Hair follicle dermal papilla cell (primary cell): ENCODE data around the gene DOC2A. TPM values are rescaled to one million over a fixed set of nuclear protein-coding genes. Genes with fewer than 3 reads are reported as not detected.

Source experiments
- total RNA-seq: library from RNA; depleted of rRNA; stranded (reverse); fragments of >200 nt; gene quantifications from 2 replicates; pipeline ENCODE4 v1.2.3, GENCODE V29; 2012

DOC2A gene
- not detected in 2 replicates for total RNA-seq

DNA sequence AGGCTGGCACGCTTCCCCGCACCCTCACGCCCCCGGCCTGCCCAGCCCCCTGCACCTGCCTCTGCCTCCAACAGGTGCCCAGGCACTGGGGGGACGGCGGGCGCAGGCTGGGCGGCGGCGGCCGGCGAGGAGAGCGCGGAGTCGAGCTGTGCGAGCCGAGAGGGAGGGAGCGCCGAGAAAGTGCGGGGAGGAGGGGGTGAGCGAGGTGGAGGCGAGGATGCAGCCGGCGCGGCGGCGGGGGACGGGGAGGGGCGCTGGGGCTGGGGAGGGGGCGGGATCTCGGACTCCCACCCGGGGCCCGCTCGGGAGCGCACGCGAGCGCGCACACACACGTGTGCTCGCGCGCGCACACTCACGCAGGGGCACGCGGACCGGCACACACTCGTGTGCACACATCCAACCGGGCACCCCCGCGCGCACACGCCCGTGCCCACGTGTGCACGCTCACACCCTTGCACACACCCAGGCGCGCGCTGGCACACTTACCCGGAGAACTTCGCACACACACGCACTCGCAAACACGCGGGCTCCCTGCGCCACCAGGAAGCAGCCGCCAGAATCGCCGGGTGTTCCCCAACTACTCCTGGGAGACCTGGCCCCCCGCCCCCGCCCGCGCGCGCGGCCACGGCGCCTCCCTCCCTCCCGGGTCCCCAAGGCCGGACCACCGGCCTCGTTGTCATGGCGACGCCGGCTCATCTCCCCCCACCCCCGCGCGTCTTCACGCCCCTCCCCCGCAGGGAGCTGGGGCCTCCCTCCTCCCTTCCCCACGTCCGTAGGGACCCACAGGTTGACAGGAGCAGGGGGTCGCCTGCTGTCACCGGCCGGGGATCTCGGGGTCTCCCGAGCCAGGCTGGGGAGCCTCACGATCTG, at the start of gene DOC2A:
Gene DOC2A, minus strand, starts transcription at position 184 of the 870 bp plus-strand sequence. CDS start 805 bp downstream, outside the sequence.

DNA sequence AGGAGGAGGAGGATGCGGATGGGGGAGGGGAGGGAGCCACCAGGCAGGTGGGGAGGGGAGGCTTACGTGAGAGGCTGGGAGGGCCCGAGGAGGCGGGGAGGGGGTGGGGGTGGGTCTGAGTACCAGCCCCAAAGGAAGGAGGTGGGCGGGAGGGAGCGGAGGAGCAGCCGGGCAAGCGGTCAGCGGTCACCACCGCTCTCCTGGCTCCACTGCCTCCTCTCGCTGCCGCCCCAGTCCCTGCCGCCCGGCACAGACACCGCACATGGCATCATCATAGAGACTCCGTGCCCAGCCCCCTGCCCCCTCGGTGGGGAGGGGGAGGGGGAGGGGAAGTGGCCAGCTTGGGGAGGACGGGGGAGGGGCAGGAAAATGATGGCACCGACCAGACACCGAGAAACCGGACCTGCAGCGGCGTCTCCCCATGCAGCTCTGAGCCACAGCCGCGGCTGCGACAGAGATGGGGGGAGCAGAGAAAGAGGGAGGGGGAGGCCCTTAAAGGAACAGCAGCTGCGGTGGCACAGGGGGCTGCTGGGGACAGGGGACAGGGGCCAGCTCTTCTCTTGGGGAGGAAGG, 20.1 kb upstream of the DOC2A start, which contains the start of gene TLCD3B:
Gene TLCD3B, minus strand, starts transcription at position 431 of the 573 bp plus-strand sequence. CDS start 744 bp downstream, outside the sequence.

DNA sequence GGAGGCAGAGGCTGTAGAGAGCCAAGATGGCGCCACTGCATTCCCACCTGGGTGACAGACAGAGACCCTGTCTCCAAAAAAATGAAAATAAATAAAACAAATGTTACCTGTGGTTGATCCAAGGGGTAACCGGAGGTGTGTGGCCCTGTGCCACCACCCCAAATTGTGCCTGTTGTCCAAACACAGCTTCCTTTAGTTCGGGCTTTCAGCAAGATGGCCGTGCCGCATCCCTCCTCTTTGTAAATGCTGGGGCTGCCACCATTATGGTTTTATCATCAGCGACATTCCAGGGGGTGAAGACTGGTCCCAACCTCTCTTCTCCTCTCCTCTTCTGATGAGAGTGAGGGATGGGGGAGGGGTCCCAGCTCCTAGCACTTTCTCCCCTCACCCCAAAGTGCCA, 12.1 kb upstream of the DOC2A start, which contains the start of gene C16orf92:
Gene C16orf92, plus strand, starts transcription at position 312 of the 400 bp plus-strand sequence. CDS start 143 bp downstream, outside the sequence.

DNA sequence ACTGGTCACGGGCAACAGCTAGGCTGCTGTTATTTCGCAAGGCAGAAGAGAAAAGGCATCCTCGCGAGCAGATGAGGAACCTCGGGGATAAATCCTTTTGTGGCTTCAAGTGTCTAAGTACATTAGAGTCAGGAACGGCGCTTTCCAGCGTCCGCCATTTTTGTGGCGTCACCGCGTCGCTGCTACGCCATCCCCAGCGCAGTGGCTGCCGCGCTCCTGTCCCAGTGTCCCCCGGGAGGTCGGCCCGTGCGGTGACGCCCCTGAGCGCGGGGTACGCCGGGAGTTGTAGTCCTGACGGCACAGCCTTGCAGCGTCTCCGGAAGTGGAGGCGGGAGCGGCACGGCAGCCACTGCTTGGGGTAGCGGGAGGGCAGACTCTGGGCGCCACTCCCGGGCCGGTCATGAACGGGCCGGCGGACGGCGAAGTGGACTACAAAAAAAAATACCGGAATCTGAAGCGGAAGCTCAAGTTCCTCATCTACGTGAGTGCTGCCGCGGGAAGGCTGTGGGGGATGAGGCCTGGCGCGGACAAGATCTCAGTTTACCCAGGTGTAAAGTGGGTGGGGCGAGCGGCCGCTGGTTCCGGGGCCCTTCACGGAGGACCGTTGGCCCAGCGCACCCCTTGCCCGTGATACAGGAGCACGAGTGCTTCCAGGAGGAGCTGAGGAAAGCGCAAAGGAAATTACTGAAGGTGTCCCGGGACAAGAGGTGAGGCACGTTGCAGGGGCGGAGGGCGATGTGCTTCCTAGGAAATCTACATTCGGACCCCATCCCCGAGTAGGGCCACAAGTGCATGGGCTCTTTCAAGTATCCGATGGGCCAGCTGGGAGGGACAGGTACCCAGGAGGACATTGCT, 14.7 kb downstream of the DOC2A start, which contains the start of gene INO80E:
Gene INO80E, plus strand, starts transcription at position 331 of the 855 bp plus-strand sequence. Its CDS starts 70 bp downstream, at position 401.

DNA sequence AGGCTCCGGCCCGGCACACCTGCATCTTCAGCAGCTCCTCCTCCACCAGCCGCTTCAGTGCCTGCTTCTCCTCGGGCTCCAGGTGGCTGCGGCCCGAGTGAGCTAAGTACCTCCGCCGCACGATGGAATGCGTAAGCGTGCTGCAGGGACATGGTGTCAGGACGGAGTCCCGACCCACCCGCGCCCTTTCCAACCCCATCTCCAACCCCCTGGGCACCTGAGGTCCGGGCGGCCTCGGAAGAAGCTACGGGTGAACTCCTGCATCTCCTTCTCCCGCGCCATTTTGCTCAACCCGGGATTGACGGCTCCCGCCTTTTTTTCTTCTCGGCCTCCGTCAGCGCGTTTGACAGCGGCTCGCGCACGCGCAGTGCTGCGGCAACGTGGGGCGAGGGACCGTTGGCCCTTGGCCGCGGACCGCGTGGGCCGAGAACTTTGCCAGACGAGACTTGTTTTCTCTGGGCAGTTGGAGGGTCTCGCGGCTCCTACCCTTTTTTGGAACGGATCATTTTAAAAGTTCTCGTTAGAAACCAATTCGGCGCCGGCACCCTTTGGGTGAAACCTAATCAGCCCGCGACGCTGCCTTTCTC, 15.4 kb downstream of the DOC2A start, which contains the start of gene HIRIP3:
Gene HIRIP3, minus strand, starts transcription at position 294 of the 587 bp plus-strand sequence. Its CDS starts 12 bp downstream, at position 282.

DNA sequence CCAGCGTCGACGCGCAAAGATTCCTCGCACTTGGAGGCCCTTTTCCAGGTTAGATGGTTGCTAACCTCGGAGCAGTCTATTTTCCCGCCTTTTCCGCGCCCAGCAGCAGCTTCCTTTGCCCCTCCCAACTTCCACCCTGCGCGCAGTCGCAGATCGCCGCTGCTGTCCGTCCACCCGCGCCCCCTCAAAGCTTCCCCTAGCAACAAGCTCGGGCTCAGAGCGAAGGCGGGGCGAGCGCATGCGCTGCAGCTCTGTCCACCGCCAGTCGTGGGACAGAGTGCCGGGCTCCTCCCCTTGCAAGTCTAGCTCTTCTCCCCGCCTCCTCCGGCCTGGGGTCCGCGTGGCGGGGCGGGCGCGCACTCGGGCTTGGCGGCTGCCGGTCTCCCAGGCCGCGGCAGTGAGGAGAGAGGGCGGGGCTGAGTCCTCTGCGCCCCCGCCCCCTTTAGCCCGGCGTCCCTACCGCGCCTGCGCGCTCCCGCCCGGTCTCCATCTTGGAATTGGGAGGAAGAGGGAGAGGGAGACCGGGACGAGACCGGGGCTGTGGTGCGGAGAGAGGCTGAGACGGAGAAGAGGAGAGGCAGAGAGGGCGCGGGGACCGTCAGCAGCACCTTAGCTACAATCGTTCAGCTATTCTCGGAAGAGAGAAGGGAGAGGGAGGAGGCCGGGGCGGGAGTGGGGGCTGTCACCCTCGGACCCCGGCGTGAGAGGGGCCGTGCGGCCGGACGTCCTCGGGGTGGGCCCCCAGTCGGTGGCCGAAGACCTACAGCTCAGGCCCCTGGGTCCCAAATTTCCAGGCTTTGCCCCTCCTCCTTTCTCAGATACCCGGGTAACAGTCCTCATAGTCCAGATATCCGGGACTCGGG, 37.2 kb downstream of the DOC2A start, which contains the start of gene TAOK2:
Gene TAOK2, plus strand, starts transcription at position 485 of the 863 bp plus-strand sequence. CDS start 3,905 bp downstream, outside the sequence.

DNA sequence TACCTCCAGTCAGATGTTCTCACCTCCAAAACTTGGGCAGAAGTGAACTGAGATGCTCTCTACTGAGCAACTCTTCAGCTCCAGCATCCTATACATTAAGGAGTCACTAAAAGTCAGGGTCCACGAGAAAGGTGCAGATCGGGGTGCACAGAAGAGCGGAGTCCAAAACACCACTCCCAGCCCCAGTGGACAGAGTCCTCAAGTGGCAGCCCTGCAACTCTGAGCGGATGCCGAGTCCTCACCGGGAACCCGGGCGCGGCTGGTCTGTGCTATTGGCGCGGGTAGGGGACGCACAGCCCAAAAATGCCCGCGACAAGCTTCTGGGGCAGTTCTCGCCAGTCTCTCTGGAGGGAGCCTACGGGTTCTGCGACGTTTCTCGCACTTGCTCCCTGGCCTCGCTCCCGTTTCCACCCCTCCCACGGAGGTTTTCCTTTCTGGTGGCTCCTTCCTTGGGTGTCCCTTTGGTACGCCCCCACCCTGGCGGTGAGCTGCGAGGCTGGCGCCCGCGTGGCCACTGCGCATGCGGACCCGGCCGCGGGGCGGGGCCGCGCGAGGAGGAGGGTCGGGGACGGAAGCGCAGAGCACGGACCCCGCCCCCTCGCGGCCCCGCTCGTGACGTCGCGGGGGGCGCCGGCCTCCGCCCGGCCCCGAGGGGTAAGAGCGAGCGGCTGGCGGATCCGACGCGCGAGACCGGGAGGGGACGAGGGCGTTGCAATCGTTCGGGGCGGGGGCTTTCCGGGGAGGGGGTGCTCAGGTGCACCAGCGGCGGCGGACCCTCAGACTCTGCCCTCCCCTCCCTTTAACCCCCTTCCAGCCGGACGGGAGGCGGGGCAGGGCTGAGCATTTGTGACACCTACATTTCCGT, 49.1 kb downstream of the DOC2A start, which contains the start of gene TMEM219:
Gene TMEM219, plus strand, starts transcription at position 601 of the 865 bp plus-strand sequence. CDS start 1,065 bp downstream, outside the sequence.

Other genes with a start within 250 kb of the DOC2A start
- gene ZG16, start 232.8 kb downstream of the DOC2A start, total RNA-seq: not detected in 2 replicates
- 8.4 and 8.8 TPM in 2 replicates for gene KIF22, start 220.3 kb downstream of the DOC2A start, total RNA-seq
- 145 and 209 TPM in 2 replicates for gene MAZ, start 204.5 kb downstream of the DOC2A start, total RNA-seq
- 5.2 and 6.5 TPM in 2 replicates for gene PRRT2, start 198.8 kb downstream of the DOC2A start, total RNA-seq
- 21.1 TPM in 2 replicates for gene PAGR1, start 194.9 kb downstream of the DOC2A start, total RNA-seq
- gene MVP, start 190.6 kb downstream of the DOC2A start, total RNA-seq: 392 and 503 TPM in 2 replicates
- 108 and 112 TPM in 2 replicates for gene CDIPT, start 147.8 kb downstream of the DOC2A start, total RNA-seq
- 0.85 and 1.1 TPM in 2 replicates for gene SEZ6L2, start 111.5 kb downstream of the DOC2A start, total RNA-seq
- 1.5 and 2.1 TPM in 2 replicates for gene ASPHD1, start 110.5 kb downstream of the DOC2A start, total RNA-seq
- 11.9 and 13.3 TPM in 2 replicates for gene KCTD13, start 84.8 kb downstream of the DOC2A start, total RNA-seq
- 76.1 and 95.6 TPM in 2 replicates for gene TMEM219, start 48.9 kb downstream of the DOC2A start, total RNA-seq
- gene TAOK2, start 37.2 kb downstream of the DOC2A start, total RNA-seq: 61.0 and 61.7 TPM in 2 replicates
- 3.7 and 7.4 TPM in 2 replicates for gene HIRIP3, start 15.4 kb downstream of the DOC2A start, total RNA-seq
- gene INO80E, start 14.8 kb downstream of the DOC2A start, total RNA-seq: 22.2 and 42.6 TPM in 2 replicates
- not detected in 2 replicates for gene C16orf92, start 12.2 kb upstream of the DOC2A start, total RNA-seq
- 0.12 TPM in 1 of 2 replicates, not detected in the other for gene TLCD3B, start 20.2 kb upstream of the DOC2A start, total RNA-seq
- gene ALDOA, start 54.7 kb upstream of the DOC2A start, total RNA-seq: 648 and 853 TPM in 2 replicates
- 163 and 189 TPM in 2 replicates for gene PPP4C, start 65.0 kb upstream of the DOC2A start, total RNA-seq
- gene TBX6, start 80.9 kb upstream of the DOC2A start, total RNA-seq: 0.32 and 0.36 TPM in 2 replicates
- gene YPEL3, start 85.2 kb upstream of the DOC2A start, total RNA-seq: 25.8 and 26.2 TPM in 2 replicates
- gene GDPD3, start 102.5 kb upstream of the DOC2A start, total RNA-seq: 0.73 and 0.81 TPM in 2 replicates
- gene MAPK3, start 112.2 kb upstream of the DOC2A start, total RNA-seq: 44.9 and 57.8 TPM in 2 replicates
- gene CORO1A, start 172.6 kb upstream of the DOC2A start, total RNA-seq: 0.49 and 0.73 TPM in 2 replicates
- gene BOLA2B, start 182.6 kb upstream of the DOC2A start, total RNA-seq: 26.1 and 65.0 TPM in 2 replicates
- 15.9 and 17.8 TPM in 2 replicates for gene SLX1A, start 182.8 kb upstream of the DOC2A start, total RNA-seq
- gene SULT1A3, start 188.2 kb upstream of the DOC2A start, total RNA-seq: 3.7 and 3.8 TPM in 2 replicates
- gene NPIPB13, start 237.5 kb upstream of the DOC2A start, total RNA-seq: 0.65 TPM in 1 of 2 replicates, not detected in the other